NCI-H2196 (cell line): Measurements from ENCODE around the gene FAM234B.
"Not testable (repeated sequence)": the region's sequence is repeated elsewhere in the genome, so short reads cannot be mapped to it uniquely, and the experiment has no call there.

Source experiments
- DNase-seq: peaks from one replicate; lab custom pipeline; 2025; ENCODE audit not compliant: unreplicated experiment; lab: John Stamatoyannopoulos, UW

FAM234B gene

GRCh38 chr12:13053617-13054016 is 9.4 kb downstream of the FAM234B start:
- not testable (repeated sequence) for DNase-seq

- DNase-seq: no peak
These were observed 16.4 kb downstream of the FAM234B start for GRCh38 chr12:13060581-13060980.

GRCh38 chr12:13061377-13061776 is 17.2 kb downstream of the FAM234B start:
- no peak for DNase-seq

GRCh38 chr12:13062669-13063068 is 18.5 kb downstream of the FAM234B start:
- DNase-seq: no peak

- DNase-seq: no peak
These were observed 21.8 kb downstream of the FAM234B start for GRCh38 chr12:13066014-13066413.

- DNase-seq: no peak
These were observed 22.3 kb downstream of the FAM234B start for GRCh38 chr12:13066459-13066858.

- DNase-seq: no peak
These were observed 23.1 kb downstream of the FAM234B start for GRCh38 chr12:13067322-13067721.

- no peak for DNase-seq
These were observed 25.2 kb downstream of the FAM234B start for GRCh38 chr12:13069380-13069779.

- no peak for DNase-seq
These were observed 27.4 kb downstream of the FAM234B start for GRCh38 chr12:13071305-13072280.

GRCh38 chr12:13073173-13073572 is 29.0 kb downstream of the FAM234B start:
- no peak for DNase-seq

- no peak for DNase-seq
These were observed 30.4 kb downstream of the FAM234B start for GRCh38 chr12:13074396-13075117.

- DNase-seq: no peak
These were observed 30.9 kb downstream of the FAM234B start for GRCh38 chr12:13075118-13075480.

- no peak for DNase-seq
These were observed 31.8 kb downstream of the FAM234B start for GRCh38 chr12:13075786-13076570.

- DNase-seq: no peak
These were observed 35.3 kb downstream of the FAM234B start for GRCh38 chr12:13079440-13079906.

GRCh38 chr12:13080266-13080665 is 36.1 kb downstream of the FAM234B start:
- DNase-seq: no peak

GRCh38 chr12:13082861-13083260 is 38.7 kb downstream of the FAM234B start:
- no peak for DNase-seq

GRCh38 chr12:13083638-13084037 is 39.5 kb downstream of the FAM234B start:
- not testable (repeated sequence) for DNase-seq

- DNase-seq: no peak
These were observed 40.9 kb downstream of the FAM234B start for GRCh38 chr12:13084898-13085640.

GRCh38 chr12:13085968-13086686 is 41.9 kb downstream of the FAM234B start:
- no peak for DNase-seq

GRCh38 chr12:13087766-13088165 is 43.6 kb downstream of the FAM234B start:
- DNase-seq: no peak
